Spleen (tissue), 7 donors: Measurements from ENCODE around the gene EGFR.

ENCODE experiments used
- POLR2AphosphoS5 ChIP-seq, 3 donors: sonication (generic); formaldehyde crosslinking; IDR thresholded peaks; one replicate each; pipeline ENCODE4 v1.5.1; 2017; ENCODE audit warnings: antibody characterized with exemption in 3 of 3
- TF ChIP-seq, protein P1 (sequence below), 11 experiments: fragments of 200-600 bp in 7 of 11; fragments of 450-650 bp in 4 of 11; sonication (generic) in 4 of 11; IDR thresholded peaks in 8 of 11; conservative IDR thresholded peaks in 3 of 11; 1 replicate in 7 of 11; 2 replicates in 4 of 11; pipeline versions ENCODE4 v1.4.0 to v1.8.0; 2016 to 2021; ENCODE audit warnings: antibody characterized with exemption in 11 of 11, inconsistent platforms in 4 of 11, mild to moderate bottlenecking in 1 of 11
- donor health status: DM: no; HTN: no; CAD: no; lungs with moderate emphysema.
- donor health status: DM: no; HTN: no; CAD: no.
- donor health status: DM: no; HTN: no; CAD: no.

DNA sequence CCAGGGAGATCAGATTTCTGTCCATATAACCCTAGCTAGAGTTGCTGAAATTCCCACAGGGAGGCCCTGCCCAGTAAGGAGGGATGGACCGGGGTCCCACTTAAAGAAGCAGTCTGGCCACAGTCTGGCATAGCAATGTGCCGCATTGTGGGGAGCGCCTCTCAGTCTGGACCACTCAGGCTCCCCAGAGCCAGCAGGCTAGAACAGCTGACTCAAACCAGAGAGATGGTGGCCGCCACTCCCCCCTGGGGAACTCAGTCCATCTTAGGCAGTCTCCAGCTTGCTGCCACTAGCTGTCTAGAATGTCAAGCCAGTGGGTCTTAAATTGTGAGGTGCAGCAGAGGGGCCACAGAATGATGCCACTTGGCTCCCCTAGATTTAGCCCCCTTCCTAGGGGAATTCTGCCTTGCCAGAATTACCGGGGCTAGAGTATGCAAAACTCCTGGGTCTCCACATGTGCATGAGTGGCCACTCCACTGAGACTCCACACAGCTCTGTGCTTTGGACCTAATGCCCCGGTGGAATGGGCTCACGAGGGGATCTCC, 213.0 kb downstream of the EGFR start:
- TF ChIP-seq, protein P1, sequence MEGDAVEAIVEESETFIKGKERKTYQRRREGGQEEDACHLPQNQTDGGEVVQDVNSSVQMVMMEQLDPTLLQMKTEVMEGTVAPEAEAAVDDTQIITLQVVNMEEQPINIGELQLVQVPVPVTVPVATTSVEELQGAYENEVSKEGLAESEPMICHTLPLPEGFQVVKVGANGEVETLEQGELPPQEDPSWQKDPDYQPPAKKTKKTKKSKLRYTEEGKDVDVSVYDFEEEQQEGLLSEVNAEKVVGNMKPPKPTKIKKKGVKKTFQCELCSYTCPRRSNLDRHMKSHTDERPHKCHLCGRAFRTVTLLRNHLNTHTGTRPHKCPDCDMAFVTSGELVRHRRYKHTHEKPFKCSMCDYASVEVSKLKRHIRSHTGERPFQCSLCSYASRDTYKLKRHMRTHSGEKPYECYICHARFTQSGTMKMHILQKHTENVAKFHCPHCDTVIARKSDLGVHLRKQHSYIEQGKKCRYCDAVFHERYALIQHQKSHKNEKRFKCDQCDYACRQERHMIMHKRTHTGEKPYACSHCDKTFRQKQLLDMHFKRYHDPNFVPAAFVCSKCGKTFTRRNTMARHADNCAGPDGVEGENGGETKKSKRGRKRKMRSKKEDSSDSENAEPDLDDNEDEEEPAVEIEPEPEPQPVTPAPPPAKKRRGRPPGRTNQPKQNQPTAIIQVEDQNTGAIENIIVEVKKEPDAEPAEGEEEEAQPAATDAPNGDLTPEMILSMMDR (IDR thresholded peaks at IDR 0.05 in 8 of 11, conservative IDR thresholded peaks at IDR 0.05 in 3 of 11), result no peak
- TF ChIP-seq POLR2AphosphoS5 (IDR thresholded peaks at IDR 0.05), result no peak
